Endothelial cell (in vitro differentiated cells): ENCODE data around the gene RPAP2. TPM values are rescaled to one million over a fixed set of nuclear protein-coding genes. Genes with fewer than 3 reads are reported as not detected.

Experiments used
- DNase-seq: peaks from one replicate; pipeline ENCODE4 v3.0.0; 2021; ENCODE audit warnings: low spot score
- H3K27ac Mint-ChIP-seq: one replicate; pipeline ENCODE4 v1.8.0; 2021; ENCODE audit warnings: mixed read lengths, inconsistent platforms; ENCODE audit not compliant: unreplicated experiment
- H3K27me3 Mint-ChIP-seq: one replicate; pipeline ENCODE4 v1.8.0; 2021; ENCODE audit warnings: mild to moderate bottlenecking, moderate library complexity, mixed read lengths, inconsistent platforms; ENCODE audit not compliant: unreplicated experiment
- H3K36me3 Mint-ChIP-seq: one replicate; pipeline ENCODE4 v1.8.0; 2021; ENCODE audit warnings: mild to moderate bottlenecking, low read depth, mixed read lengths, inconsistent platforms; ENCODE audit not compliant: unreplicated experiment
- H3K4me1 Mint-ChIP-seq: one replicate; pipeline ENCODE4 v1.8.0; 2021; ENCODE audit warnings: mild to moderate bottlenecking, mixed read lengths, inconsistent platforms; ENCODE audit not compliant: unreplicated experiment
- H3K4me3 Mint-ChIP-seq: one replicate; pipeline ENCODE4 v1.8.0; 2021; ENCODE audit warnings: mild to moderate bottlenecking, mixed read lengths, inconsistent platforms; ENCODE audit not compliant: unreplicated experiment
- H3K9me3 Mint-ChIP-seq: one replicate; pipeline ENCODE4 v1.8.0; 2021; ENCODE audit warnings: mixed read lengths, inconsistent platforms; ENCODE audit not compliant: unreplicated experiment
- total RNA-seq: library from RNA; stranded (reverse); fragmentation: NEBNext Ultra II Directional; extraction: Animal tissue kit (Norgen Biotek cat#: 25700); gene quantifications from one replicate; pipeline ENCODE4 v1.2.1, GENCODE V29; 2021; ENCODE audit not compliant: unreplicated experiment
- TF ChIP-seq, protein P1 (sequence below): fragments of 200-600 bp; sonication (generic); IDR thresholded peaks from one replicate; pipeline ENCODE4 v1.5.0; 2021; ENCODE audit warnings: antibody characterized with exemption; ENCODE audit not compliant: unreplicated experiment

Gene RPAP2
- total RNA-seq, 1 donor from 2014 or later = 30.0 TPM

DNA sequence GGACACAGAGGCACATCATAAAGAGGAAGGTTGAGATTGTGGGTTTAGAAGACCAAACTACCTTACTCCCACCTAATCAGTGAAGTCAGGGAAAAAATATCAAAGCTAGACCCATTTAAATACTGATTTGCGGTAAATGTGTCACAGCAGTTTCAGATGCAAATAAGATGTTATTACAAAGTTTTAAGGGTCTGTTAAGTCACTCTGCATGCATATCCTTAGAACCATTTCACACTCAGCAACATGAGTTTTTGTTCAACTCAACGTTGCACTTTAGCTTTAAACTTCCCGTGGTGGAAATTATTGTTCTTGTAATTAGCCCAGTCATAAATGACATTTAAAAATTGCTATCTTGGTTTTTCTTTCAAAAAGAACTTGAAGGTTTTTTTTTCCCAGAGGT lies 34.8 kb downstream of the RPAP2 start:
- no peaks in the 10 kb centered on the region for H3K4me1 Mint-ChIP-seq
- TF ChIP-seq, protein P1, sequence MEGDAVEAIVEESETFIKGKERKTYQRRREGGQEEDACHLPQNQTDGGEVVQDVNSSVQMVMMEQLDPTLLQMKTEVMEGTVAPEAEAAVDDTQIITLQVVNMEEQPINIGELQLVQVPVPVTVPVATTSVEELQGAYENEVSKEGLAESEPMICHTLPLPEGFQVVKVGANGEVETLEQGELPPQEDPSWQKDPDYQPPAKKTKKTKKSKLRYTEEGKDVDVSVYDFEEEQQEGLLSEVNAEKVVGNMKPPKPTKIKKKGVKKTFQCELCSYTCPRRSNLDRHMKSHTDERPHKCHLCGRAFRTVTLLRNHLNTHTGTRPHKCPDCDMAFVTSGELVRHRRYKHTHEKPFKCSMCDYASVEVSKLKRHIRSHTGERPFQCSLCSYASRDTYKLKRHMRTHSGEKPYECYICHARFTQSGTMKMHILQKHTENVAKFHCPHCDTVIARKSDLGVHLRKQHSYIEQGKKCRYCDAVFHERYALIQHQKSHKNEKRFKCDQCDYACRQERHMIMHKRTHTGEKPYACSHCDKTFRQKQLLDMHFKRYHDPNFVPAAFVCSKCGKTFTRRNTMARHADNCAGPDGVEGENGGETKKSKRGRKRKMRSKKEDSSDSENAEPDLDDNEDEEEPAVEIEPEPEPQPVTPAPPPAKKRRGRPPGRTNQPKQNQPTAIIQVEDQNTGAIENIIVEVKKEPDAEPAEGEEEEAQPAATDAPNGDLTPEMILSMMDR = no peak
- peaks cover 8% of the 10 kb centered on the region for H3K36me3 Mint-ChIP-seq
- DNase-seq = no peak
- no peak overlapping the region for H3K27ac Mint-ChIP-seq
- no peaks in the 10 kb centered on the region for H3K9me3 Mint-ChIP-seq
- no peak overlapping the region for H3K4me3 Mint-ChIP-seq
- H3K27me3 Mint-ChIP-seq = no peaks in the 10 kb centered on the region

DNA sequence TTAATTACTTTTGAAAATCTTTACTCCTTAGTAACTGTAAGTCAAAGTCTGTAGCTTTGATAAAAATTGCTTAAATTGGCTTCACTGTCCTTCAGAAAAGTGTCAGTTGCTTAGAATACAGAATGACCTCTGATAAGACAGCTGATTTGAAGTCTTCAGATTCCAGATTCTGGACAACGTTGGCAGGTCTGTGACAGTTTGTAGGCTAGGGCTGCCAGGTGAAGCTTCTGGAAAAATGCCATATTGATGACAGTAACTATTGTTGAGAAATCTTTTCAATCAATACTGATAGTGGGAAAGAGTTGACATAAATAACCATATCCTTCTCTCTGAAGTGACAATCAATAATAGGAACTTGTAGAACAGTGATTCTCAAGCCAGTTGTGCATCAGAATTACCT lies 41.3 kb downstream of the RPAP2 start:
- DNase-seq = no peak
- H3K4me3 Mint-ChIP-seq = no peak overlapping the region
- H3K27ac Mint-ChIP-seq = no peak overlapping the region
- no peaks in the 10 kb centered on the region for H3K9me3 Mint-ChIP-seq
- no peaks in the 10 kb centered on the region for H3K4me1 Mint-ChIP-seq
- TF ChIP-seq, protein P1 = no peak
- H3K36me3 Mint-ChIP-seq = peaks cover 13% of the 10 kb centered on the region
- peaks cover 4% of the 10 kb centered on the region for H3K27me3 Mint-ChIP-seq

DNA sequence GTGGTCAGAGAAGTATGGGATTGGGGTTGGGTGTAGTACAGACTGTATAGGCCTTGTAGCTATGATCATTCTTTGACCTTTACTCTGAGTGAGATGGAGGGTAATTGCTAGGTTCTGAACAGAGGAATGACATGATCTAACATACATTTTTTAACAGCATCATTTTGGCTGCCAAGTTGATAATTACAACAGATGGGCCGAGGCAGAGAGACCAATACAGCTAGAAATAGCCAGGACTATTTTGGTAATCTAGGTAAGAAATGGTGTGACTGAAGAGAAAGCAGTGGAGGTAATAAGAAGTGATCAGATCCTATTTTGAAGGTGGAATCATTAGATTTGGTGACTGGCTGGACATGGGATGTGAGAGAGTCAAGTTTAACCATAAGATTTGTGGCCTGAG lies 43.5 kb downstream of the RPAP2 start:
- H3K4me3 Mint-ChIP-seq = no peak overlapping the region
- TF ChIP-seq, protein P1 = no peak
- DNase-seq = no peak
- no peaks in the 10 kb centered on the region for H3K4me1 Mint-ChIP-seq
- peaks cover 19% of the 10 kb centered on the region for H3K36me3 Mint-ChIP-seq
- no peaks in the 10 kb centered on the region for H3K9me3 Mint-ChIP-seq
- no peak overlapping the region for H3K27ac Mint-ChIP-seq
- peaks cover 5% of the 10 kb centered on the region for H3K27me3 Mint-ChIP-seq

DNA sequence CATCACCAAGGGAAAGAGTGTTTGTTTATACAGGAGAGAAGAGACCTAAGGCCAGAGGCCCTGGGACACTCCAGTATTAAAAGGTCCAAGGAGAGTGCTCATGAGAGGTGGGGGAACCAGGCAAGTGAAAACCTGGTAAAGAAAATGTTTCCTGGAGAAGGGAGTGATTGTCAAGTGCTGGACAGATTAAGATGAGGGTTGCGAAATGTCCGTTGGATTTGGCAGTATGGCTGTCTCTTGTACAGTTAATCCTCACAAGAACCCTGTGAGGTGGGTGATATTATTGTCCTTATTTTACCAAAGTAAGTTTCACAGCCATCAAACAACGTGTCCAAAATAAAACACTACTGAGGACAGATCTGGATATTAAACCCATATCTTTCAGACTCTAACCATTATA lies 44.2 kb downstream of the RPAP2 start:
- Mint-ChIP-seq H3K36me3 (peaks cover 20% of the 10 kb centered on the region), H3K4me3 (no peak overlapping the region), H3K4me1 (no peaks in the 10 kb centered on the region), H3K9me3 (no peaks in the 10 kb centered on the region), H3K27ac (no peak overlapping the region), H3K27me3 (peaks cover 5% of the 10 kb centered on the region)
- no peak for DNase-seq
- TF ChIP-seq, protein P1 = no peak

DNA sequence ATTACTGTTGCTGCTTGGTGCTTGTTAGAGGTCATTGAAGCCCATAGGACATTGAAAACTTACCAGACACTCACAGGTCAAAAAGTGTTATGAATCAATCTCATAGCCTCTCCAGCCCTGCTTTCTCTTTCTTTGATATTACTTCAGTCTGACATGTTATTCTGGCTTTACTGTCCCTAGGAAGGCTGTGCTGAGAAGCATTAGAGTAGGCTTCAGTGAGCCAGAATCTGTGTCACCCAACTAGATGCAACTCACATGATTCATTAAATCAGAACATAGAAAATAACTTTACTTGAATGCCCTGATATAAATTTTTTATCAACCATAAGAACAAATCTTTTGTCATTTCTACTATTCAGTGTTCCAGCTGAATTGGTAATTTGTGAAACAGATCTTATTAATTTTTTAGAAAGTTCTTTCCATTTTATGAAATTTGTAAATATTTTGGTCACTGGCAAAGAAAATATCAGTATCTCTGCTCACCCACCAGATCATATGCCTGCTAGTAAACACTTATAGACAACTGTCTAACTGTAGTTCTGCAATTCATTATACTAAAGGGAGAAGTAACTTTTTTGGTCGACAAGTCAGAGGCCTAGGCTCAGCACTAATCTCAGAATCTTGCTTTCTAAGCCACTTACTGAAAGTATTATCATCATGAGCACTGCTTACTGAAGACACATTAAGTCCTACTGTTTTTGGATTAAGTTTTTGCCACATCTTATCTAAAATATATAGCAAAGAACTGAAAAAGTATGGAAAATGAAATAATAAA lies 48.2 kb downstream of the RPAP2 start:
- DNase-seq = no peak
- Mint-ChIP-seq H3K36me3 (peaks cover 30% of the 10 kb centered on the region), H3K27ac (peak overlapping the region; percentile 7), H3K4me1 (no peaks in the 10 kb centered on the region), H3K27me3 (peaks cover 4% of the 10 kb centered on the region), H3K9me3 (no peaks in the 10 kb centered on the region), H3K4me3 (no peak overlapping the region)
- TF ChIP-seq, protein P1 = no peak
